H1 (cell line): ENCODE data around the gene PPM1L. TPM values are rescaled to one million over a fixed set of nuclear protein-coding genes. Genes with fewer than 3 reads are reported as not detected.

Experiments
- CTCF ChIA-PET: fragments of 300-600 bp; sonication (Branson Sonifier 250); formaldehyde crosslinking; loops from one replicate; lab custom pipeline; 2021; ENCODE audit not compliant: partially characterized antibody; lab: Charles Lee
- POLR2A ChIA-PET: fragments of 300-600 bp; sonication (Branson Sonifier 250); formaldehyde crosslinking; loops from one replicate; lab custom pipeline; 2021; ENCODE audit warnings: inconsistent platforms; ENCODE audit not compliant: partially characterized antibody; lab: Charles Lee
- DNase-seq, 2 experiments: peaks; one replicate each; pipeline versions ENCODE4 v3.0.0 to v3.0.0-alpha.2; 2010 to 2022; ENCODE audit warnings: low spot score in 2 of 2, low read depth in 1 of 2, mixed read lengths in 1 of 2
- FAIRE-seq: peaks from 2 replicates; lab custom pipeline; 2011; peaks lifted over from hg19 to GRCh38; lab: Jason Lieb, UNC
- H2AFZ ChIP-seq: 2 replicates; pipeline ENCODE4 v1.8.1; 2012; ENCODE audit warnings: low read length, inconsistent platforms
- H2AK5ac ChIP-seq: 2 replicates; pipeline ENCODE4 v1.6.1; 2013; ENCODE audit warnings: low read depth, low read length
- H2BK120ac ChIP-seq: replicated peaks from 2 replicates; pipeline ENCODE3; 2013; ENCODE audit warnings: low read depth, low read length, inconsistent platforms
- H2BK12ac ChIP-seq: 2 replicates; pipeline ENCODE4 v1.6.1; 2013; ENCODE audit warnings: low read depth, low read length
- H2BK15ac ChIP-seq: 2 replicates; pipeline ENCODE4 v1.6.1; 2013; ENCODE audit warnings: low read length
- H2BK20ac ChIP-seq: 2 replicates; pipeline ENCODE4 v1.6.1; 2013; ENCODE audit warnings: low read length
- H2BK5ac ChIP-seq: 2 replicates; pipeline ENCODE4 v1.6.1; 2013; ENCODE audit warnings: low read depth, low read length
- H3K14ac ChIP-seq: 2 replicates; pipeline ENCODE4 v1.6.1; 2013; ENCODE audit warnings: inconsistent platforms; ENCODE audit not compliant: insufficient read length
- H3K18ac ChIP-seq: 2 replicates; pipeline ENCODE4 v1.6.1; 2013; ENCODE audit warnings: low read length; ENCODE audit errors: extremely low read depth
- H3K23ac ChIP-seq: 2 replicates; pipeline ENCODE4 v1.6.1; 2013; ENCODE audit warnings: inconsistent platforms; ENCODE audit not compliant: insufficient read length
- H3K23me2 ChIP-seq: 2 replicates; pipeline ENCODE4 v1.6.1; 2013; ENCODE audit warnings: low read depth, low read length
- H3K27ac ChIP-seq: 2 replicates; pipeline ENCODE4 v1.6.1; 2011; ENCODE audit warnings: low read depth, low read length, inconsistent platforms
- H3K27me3 ChIP-seq, 4 experiments: replicated peaks in 1 of 4; 1 replicate in 1 of 4; 2 replicates in 3 of 4; pipeline versions ENCODE4 v1.6.1 to v1.8.1; 2011 to 2013; ENCODE audit warnings: low read length in 3 of 4, mild to moderate bottlenecking in 3 of 4, inconsistent platforms in 2 of 4, mixed read lengths in 2 of 4, moderate library complexity in 1 of 4; ENCODE audit not compliant: control insufficient read depth in 3 of 4, insufficient read depth in 3 of 4; ENCODE audit errors: extremely low read depth in 1 of 4
- H3K36me3 ChIP-seq, 4 experiments: 2 replicates each; pipeline versions ENCODE4 v1.6.1 to v1.8.1; 2011 to 2013; ENCODE audit warnings: mild to moderate bottlenecking in 4 of 4, low read length in 3 of 4, moderate library complexity in 2 of 4, control low read depth in 1 of 4, inconsistent platforms in 1 of 4; ENCODE audit not compliant: insufficient read depth in 4 of 4, control insufficient read depth in 2 of 4
- H3K4ac ChIP-seq: replicated peaks from 2 replicates; pipeline ENCODE3; 2013; ENCODE audit warnings: low read length, low read depth, mixed read lengths, inconsistent platforms; ENCODE audit not compliant: insufficient read length
- H3K4me1 ChIP-seq, 4 experiments: replicated peaks in 1 of 4; 1 replicate in 1 of 4; 2 replicates in 3 of 4; pipeline versions ENCODE4 v1.6.1 to v1.8.1; 2011 to 2013; ENCODE audit warnings: low read length in 3 of 4, inconsistent platforms in 2 of 4, mixed read lengths in 1 of 4; ENCODE audit not compliant: insufficient read depth in 4 of 4, control insufficient read depth in 3 of 4
- H3K4me2 ChIP-seq, 2 experiments: 2 replicates each; pipeline versions ENCODE4 v1.6.1 to v1.8.1; 2011 to 2013; ENCODE audit warnings: low read depth in 2 of 2, low read length in 2 of 2, control low read depth in 1 of 2, inconsistent platforms in 1 of 2, mild to moderate bottlenecking in 1 of 2; ENCODE audit not compliant: insufficient read depth in 1 of 2
- H3K4me3 ChIP-seq, 4 experiments: fragments of 200-600, 300-600 bp in 1 of 4; sonication (generic), shearing (Covaris generic), sonication (Bioruptor Twin) in 1 of 4; 2 replicates each; pipeline versions ENCODE4 v1.5.1 to v1.8.1; 2011 to 2016; ENCODE audit warnings: low read length in 4 of 4, low read depth in 3 of 4, control low read depth in 2 of 4, inconsistent platforms in 2 of 4, mild to moderate bottlenecking in 2 of 4, mixed read lengths in 1 of 4, moderate library complexity in 1 of 4; ENCODE audit not compliant: insufficient read depth in 2 of 4; ENCODE audit errors: extremely low read depth in 1 of 4
- H3K56ac ChIP-seq: replicated peaks from 2 replicates; pipeline ENCODE3; 2013; ENCODE audit warnings: low read depth, mild to moderate bottlenecking, mixed read lengths, low read length, inconsistent platforms; ENCODE audit not compliant: insufficient read length
- H3K79me1 ChIP-seq: 2 replicates; pipeline ENCODE4 v1.6.1; 2013; ENCODE audit warnings: low read depth, low read length, control low read depth
- H3K79me2 ChIP-seq, 2 experiments: 2 replicates each; pipeline versions ENCODE4 v1.6.1 to v1.8.1; 2012 to 2013; ENCODE audit warnings: low read length in 2 of 2, mild to moderate bottlenecking in 2 of 2, inconsistent platforms in 1 of 2; ENCODE audit not compliant: insufficient read depth in 2 of 2, control insufficient read depth in 1 of 2
- H3K9ac ChIP-seq, 4 experiments: replicated peaks in 1 of 4; 1 replicate in 1 of 4; 2 replicates in 3 of 4; pipeline versions ENCODE4 v1.6.1 to v1.8.1; 2011 to 2013; ENCODE audit warnings: low read depth in 3 of 4, low read length in 3 of 4, control low read depth in 2 of 4, mild to moderate bottlenecking in 2 of 4, moderate library complexity in 2 of 4, inconsistent platforms in 1 of 4; ENCODE audit errors: extremely low read depth in 1 of 4
- H3K9me3 ChIP-seq, 2 experiments: 2 replicates each; pipeline versions ENCODE4 v1.6.1 to v1.8.1; 2012 to 2013; ENCODE audit warnings: mild to moderate bottlenecking in 2 of 2, moderate library complexity in 2 of 2, control low read depth in 1 of 2, inconsistent platforms in 1 of 2, low read depth in 1 of 2, low read length in 1 of 2, mixed read lengths in 1 of 2; ENCODE audit not compliant: insufficient read depth in 2 of 2
- H4K20me1 ChIP-seq, 2 experiments: replicated peaks in 1 of 2; 2 replicates each; pipeline versions ENCODE3 to v1.8.1; 2011 to 2013; ENCODE audit warnings: inconsistent platforms in 2 of 2, low read length in 2 of 2, mild to moderate bottlenecking in 1 of 2; ENCODE audit not compliant: insufficient read depth in 2 of 2, control insufficient read depth in 1 of 2
- H4K5ac ChIP-seq: 2 replicates; pipeline ENCODE4 v1.6.1; 2013; ENCODE audit warnings: low read length, low read depth, mixed read lengths, inconsistent platforms; ENCODE audit not compliant: insufficient read length
- H4K8ac ChIP-seq: 2 replicates; pipeline ENCODE4 v1.8.0; 2013; ENCODE audit warnings: mild to moderate bottlenecking, moderate library complexity, low read length, inconsistent platforms; ENCODE audit not compliant: insufficient read depth; ENCODE audit errors: extremely low read depth
- H4K91ac ChIP-seq: replicated peaks from 2 replicates; pipeline ENCODE3; 2013; ENCODE audit warnings: low read length, mixed read lengths, inconsistent platforms; ENCODE audit not compliant: insufficient read length
- SIX5 ChIP-seq: IDR thresholded peaks from 2 replicates; pipeline ENCODE4 v1.6.1; 2011; ENCODE audit warnings: mild to moderate bottlenecking, low read depth, low read length
- SUZ12 ChIP-seq: fragments of 200-600 bp; sonication (generic); IDR thresholded peaks from 2 replicates; pipeline ENCODE4 v1.6.1; 2012; ENCODE audit warnings: mild to moderate bottlenecking, inconsistent platforms, low read length, moderate library complexity, mixed read lengths
- TAF7 ChIP-seq: optimal IDR thresholded peaks from 2 replicates; pipeline ENCODE3; 2011; ENCODE audit warnings: low read depth, mild to moderate bottlenecking, inconsistent platforms, low read length, moderate library complexity, borderline replicate concordance
- WGBS, 2 experiments: shearing (Covaris generic) in 1 of 2; methylation state at CpG; one replicate each; pipeline versions ENCODE4 v1.1.6 to v1.1.7; 2013 to 2015; ENCODE audit warnings: low lambda C conversion rate in 2 of 2, mixed read lengths in 2 of 2, inconsistent platforms in 1 of 2, low coverage in 1 of 2, missing lambda C conversion rate in 1 of 2; ENCODE audit not compliant: insufficient replicate concordance in 2 of 2, insufficient coverage in 1 of 2, insufficient read length in 1 of 2; ENCODE audit errors: extremely low coverage in 1 of 2, missing lambda C conversion rate in 1 of 2; 5-methylcytosine and 5-hydroxymethylcytosine counted together
- polyA plus RNA-seq, 7 experiments: library from polyadenylated mRNA; depleted of rRNA in 3 of 7; stranded (reverse) in 5 of 7; unstranded in 2 of 7; fragments of >200 nt in 5 of 7; fragments of 200-250 nt in 2 of 7; gene quantifications; 1 replicate in 5 of 7; 2 replicates in 1 of 7; 4 replicates in 1 of 7; pipeline versions ENCODE4 v1.2.1 to v1.2.3, GENCODE V29; 2011 to 2013; ENCODE audit warnings: missing spikeins in 2 of 7, mixed read lengths in 2 of 7
- total RNA-seq: library from RNA; stranded (reverse); fragmentation: NEBNext Ultra II Directional; extraction: Animal tissue kit (Norgen Biotek cat#: 25700); gene quantifications from 2 replicates; pipeline ENCODE4 v1.2.1, GENCODE V29; 2021

The PPM1L gene
- total and polyA plus RNA-seq, 2 of the 8 experiments (the other 6 are each of a cell fraction or from before 2014, with no cell fraction given) = 2.8 to 18.1 TPM

DNA sequence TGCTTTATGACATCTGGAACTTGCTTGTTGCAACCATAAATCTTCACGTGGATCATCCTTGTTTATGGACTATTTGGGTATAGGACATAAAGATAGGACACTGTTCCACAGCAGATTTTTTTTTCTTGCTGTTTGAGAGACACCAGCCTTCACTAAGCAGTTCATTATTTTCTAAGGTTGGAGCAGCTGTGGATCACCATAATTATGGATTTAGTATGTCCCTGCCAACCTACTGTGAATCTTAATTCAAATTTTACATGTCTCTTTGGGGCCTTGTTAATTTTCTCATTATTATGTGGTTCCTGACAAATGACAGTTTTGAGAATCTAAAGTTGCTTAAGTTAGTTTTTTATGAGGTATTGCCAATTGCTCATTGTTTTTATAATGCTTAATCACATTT, 188.0 kb downstream of the PPM1L start:
- no peaks in the 10 kb centered on the region for H3K79me1 ChIP-seq
- no peak overlapping the region for H2BK12ac ChIP-seq
- H2BK5ac ChIP-seq = no peak overlapping the region
- H3K23ac ChIP-seq = no peak overlapping the region
- FAIRE-seq (no peak), DNase-seq (no peak)
- ChIA-PET CTCF (interaction anchor here (0.6 to 5.6 kb wide), 5 partner anchors 14 to 618 kb away, joined by 3 to 47 read pairs (median 3); no protein-coding TSS in a partner anchor), POLR2A (no interaction called here)
- H4K20me1 ChIP-seq = no peaks in the 10 kb centered on the region
- H3K36me3 ChIP-seq = no peaks in the 10 kb centered on the region
- H3K56ac ChIP-seq = no peak overlapping the region
- no peak overlapping the region for H2BK15ac ChIP-seq
- H3K4me2 ChIP-seq = no peak overlapping the region
- no peak overlapping the region for H2BK120ac ChIP-seq
- H3K27ac ChIP-seq = no peak overlapping the region
- no peak overlapping the region for H3K9ac ChIP-seq
- WGBS, 2 experiments = 89% methylated on average over 1 of the region's 1 CpG; no CpG with 5 or more reads in 1 of the 2 experiments
- no peak overlapping the region for H3K14ac ChIP-seq
- no peak overlapping the region for H2BK20ac ChIP-seq
- no peak overlapping the region for H4K91ac ChIP-seq
- no peaks in the 10 kb centered on the region for H3K79me2 ChIP-seq
- H3K18ac ChIP-seq = no peak overlapping the region
- H4K8ac ChIP-seq = no peak overlapping the region
- no peaks in the 10 kb centered on the region for H3K27me3 ChIP-seq
- no peak overlapping the region for H2AK5ac ChIP-seq
- no peak overlapping the region for H3K4ac ChIP-seq
- peaks cover 4 to 10% of the 10 kb centered on the region in 2 experiments; a peak in 2 of 4 replicates for H3K9me3 ChIP-seq
- H3K23me2 ChIP-seq = no peaks in the 10 kb centered on the region
- H3K4me1 ChIP-seq = peaks cover 0 to 4% (median 0%) of the 10 kb centered on the region in 4 experiments; a peak in 1 of 7 replicates
- H2AFZ ChIP-seq = no peak overlapping the region
- H3K4me3 ChIP-seq = no peak overlapping the region
- no peak overlapping the region for H4K5ac ChIP-seq
- no peak for TF ChIP-seq SUZ12
- TF ChIP-seq SIX5 = no peak
- TF ChIP-seq TAF7 = no peak
